Ascending aorta (tissue), 2 donors: ENCODE results near the gene CPNE4. TPM values are rescaled to one million over a fixed set of nuclear protein-coding genes. Genes with fewer than 3 reads are reported as not detected.
A peak's percentile ranks its signal among the peaks of the same experiment; 100 is the strongest.

Source experiments
- DNase-seq, 2 donors: peaks; one replicate each; pipeline ENCODE4 v3.0.0-alpha.2; 2019; ENCODE audit warnings: low spot score in 2 of 2
- H3K27ac ChIP-seq, 2 donors: fragments of 200-600 bp; sonication (generic); one replicate each; pipeline ENCODE4 v1.5.1; 2016 to 2017; ENCODE audit warnings: mild to moderate bottlenecking in 1 of 2
- H3K27me3 ChIP-seq: fragments of 200-600 bp; sonication (generic); one replicate; pipeline ENCODE4 v1.5.1; 2017
- H3K36me3 ChIP-seq, 2 donors: fragments of 200-600 bp; sonication (generic); one replicate each; pipeline ENCODE4 v1.5.1; 2016
- H3K4me1 ChIP-seq, 2 donors: fragments of 200-600 bp; sonication (generic); one replicate each; pipeline ENCODE4 v1.5.1; 2016 to 2017; ENCODE audit warnings: mild to moderate bottlenecking in 1 of 2
- H3K4me3 ChIP-seq, 2 donors: fragments of 200-600 bp; sonication (generic); one replicate each; pipeline ENCODE4 v1.5.1; 2016 to 2017; ENCODE audit warnings: mild to moderate bottlenecking in 1 of 2
- H3K9me3 ChIP-seq, 2 donors: fragments of 200-600 bp; sonication (generic); one replicate each; pipeline ENCODE4 v1.5.1; 2016
- intact Hi-C: fragments of 100-400 bp; cut with DNase I; formaldehyde crosslinking; loops from one replicate; pipeline ENCODE4 v1.15.1; 2023
- total RNA-seq: library from RNA; depleted of rRNA; stranded (reverse); fragments of >200 nt; gene quantifications from one replicate; pipeline ENCODE4 v1.1.0, GENCODE V29; 2016
- TF ChIP-seq, protein P1 (sequence below), 3 experiments: fragments of 200-600 bp in 2 of 3; fragments of 450-650 bp in 1 of 3; sonication (generic) in 2 of 3; IDR thresholded peaks; one replicate each; pipeline ENCODE4 v1.5.1; 2016 to 2019; ENCODE audit warnings: antibody characterized with exemption in 3 of 3, mild to moderate bottlenecking in 1 of 3, moderate library complexity in 1 of 3

The CPNE4 gene
- total RNA-seq, 1 donor from 2014 or later: not detected

DNA sequence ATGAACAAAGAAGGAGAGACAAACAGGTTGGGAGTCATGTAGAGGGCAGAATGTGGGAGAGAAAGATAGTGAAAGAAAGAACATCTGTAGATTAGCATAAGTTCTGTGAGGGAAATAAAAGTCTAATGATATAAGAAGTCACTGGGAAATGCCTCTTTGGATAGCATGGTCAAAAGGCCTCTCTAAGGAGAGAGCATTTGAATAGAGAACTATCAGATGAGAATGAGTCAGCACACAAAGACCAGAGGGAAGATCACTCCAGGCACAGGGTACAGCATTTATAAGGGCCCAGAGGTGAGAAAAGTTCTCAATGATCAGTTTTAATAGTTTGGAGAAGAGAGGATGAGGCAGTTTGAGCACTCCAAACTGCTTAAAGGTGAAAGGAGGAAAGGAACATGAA, 7.9 kb upstream of the CPNE4 start:
- Histone ChIP-seq H3K4me1 (no peaks in the 10 kb centered on the region), H3K36me3 (no peaks in the 10 kb centered on the region), H3K4me3 (no peak overlapping the region), H3K27me3 (no peaks in the 10 kb centered on the region), H3K9me3 (no peaks in the 10 kb centered on the region), H3K27ac (no peak overlapping the region)
- intact Hi-C loops: no loop called here
- TF ChIP-seq, protein P1, sequence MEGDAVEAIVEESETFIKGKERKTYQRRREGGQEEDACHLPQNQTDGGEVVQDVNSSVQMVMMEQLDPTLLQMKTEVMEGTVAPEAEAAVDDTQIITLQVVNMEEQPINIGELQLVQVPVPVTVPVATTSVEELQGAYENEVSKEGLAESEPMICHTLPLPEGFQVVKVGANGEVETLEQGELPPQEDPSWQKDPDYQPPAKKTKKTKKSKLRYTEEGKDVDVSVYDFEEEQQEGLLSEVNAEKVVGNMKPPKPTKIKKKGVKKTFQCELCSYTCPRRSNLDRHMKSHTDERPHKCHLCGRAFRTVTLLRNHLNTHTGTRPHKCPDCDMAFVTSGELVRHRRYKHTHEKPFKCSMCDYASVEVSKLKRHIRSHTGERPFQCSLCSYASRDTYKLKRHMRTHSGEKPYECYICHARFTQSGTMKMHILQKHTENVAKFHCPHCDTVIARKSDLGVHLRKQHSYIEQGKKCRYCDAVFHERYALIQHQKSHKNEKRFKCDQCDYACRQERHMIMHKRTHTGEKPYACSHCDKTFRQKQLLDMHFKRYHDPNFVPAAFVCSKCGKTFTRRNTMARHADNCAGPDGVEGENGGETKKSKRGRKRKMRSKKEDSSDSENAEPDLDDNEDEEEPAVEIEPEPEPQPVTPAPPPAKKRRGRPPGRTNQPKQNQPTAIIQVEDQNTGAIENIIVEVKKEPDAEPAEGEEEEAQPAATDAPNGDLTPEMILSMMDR (IDR thresholded peaks at IDR 0.05): no peak
- no peak for DNase-seq

DNA sequence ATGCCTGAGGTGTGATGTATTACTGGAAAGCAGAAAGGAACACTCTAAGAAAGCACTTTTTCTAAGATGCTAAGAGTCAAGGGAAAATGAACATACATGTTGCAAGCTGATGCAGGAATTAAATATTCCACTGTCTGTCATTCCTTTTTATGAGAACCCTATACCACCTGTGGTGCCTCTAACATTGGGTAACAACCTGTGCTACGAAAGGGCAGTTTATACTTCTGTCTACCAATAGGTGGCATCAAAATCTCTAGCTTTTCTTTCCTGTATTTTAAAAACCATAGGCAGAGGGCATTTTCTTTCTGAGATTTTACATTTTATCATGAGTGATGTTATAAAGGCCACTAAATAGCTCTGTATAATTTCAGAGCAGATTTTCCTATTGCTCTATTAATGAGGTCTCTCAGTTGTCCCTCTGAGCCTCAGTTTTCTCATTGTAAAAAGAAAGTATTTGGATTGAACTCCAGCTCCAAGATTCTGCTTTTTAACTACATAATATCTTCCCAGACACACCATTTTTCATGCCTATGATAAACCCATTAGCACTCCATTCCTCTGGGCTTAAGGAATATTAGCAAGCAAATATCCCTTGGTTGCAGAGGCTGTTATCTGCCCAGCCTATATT, 3.5 kb upstream of the CPNE4 start:
- TF ChIP-seq, protein P1 (IDR thresholded peaks at IDR 0.05): peak in 2 of 3 experiments; percentile 14 to 40
- Histone ChIP-seq H3K4me3 (no peak overlapping the region), H3K4me1 (peaks cover 0 to 6% of the 10 kb centered on the region in 2 donors), H3K9me3 (no peaks in the 10 kb centered on the region), H3K27ac (no peak overlapping the region), H3K36me3 (no peaks in the 10 kb centered on the region), H3K27me3 (no peaks in the 10 kb centered on the region)
- intact Hi-C loops: loop anchor here (1.0 kb wide), 1 partner anchor 142 kb away; no protein-coding TSS in a partner anchor
- no peak for DNase-seq

DNA sequence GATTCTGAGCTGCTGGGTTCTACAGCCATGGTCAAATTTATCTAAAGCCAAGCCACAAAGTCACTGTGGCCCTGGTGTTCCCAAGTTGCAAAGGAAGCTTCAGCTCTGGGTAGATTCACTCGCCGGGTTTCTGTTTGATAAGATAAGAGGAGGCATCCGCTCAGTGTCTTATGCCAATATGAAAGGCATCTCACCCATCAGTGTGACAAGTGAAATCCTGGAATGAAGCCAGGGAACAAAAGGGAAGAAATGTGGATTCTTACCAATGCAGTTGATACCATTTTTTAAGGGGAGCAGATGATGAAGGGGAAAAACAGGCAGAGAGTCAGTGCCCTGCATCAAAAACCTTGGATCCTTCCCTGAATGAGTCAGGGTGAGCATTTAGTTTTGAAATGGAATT, 2.8 kb upstream of the CPNE4 start:
- no peak overlapping the region for H3K27ac ChIP-seq
- H3K4me1 ChIP-seq: peaks cover 0 to 6% of the 10 kb centered on the region in 2 donors
- intact Hi-C loops: no loop called here
- no peak for DNase-seq
- no peaks in the 10 kb centered on the region for H3K9me3 ChIP-seq
- TF ChIP-seq, protein P1 (IDR thresholded peaks at IDR 0.05): no peak
- no peaks in the 10 kb centered on the region for H3K27me3 ChIP-seq
- H3K4me3 ChIP-seq: no peak overlapping the region
- no peaks in the 10 kb centered on the region for H3K36me3 ChIP-seq

DNA sequence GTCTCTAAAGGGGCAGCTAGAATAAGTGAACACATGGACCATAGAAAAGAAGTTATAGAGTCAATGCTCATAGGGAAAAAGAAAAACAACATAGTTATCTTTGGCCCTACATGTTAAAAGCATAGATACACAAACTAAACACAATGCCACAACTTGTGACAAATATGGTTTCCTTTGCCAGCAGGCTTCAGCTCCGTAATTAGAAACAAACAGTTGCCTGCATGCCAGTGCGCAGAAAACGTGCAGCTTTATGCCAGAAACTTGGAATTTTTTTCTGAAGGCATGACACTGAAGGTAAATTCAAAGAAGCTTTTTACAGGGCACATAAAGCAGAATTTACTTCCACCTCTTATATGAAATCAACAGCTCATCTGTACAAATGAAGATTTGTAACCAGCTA, 2.2 kb upstream of the CPNE4 start:
- H3K27me3 ChIP-seq: no peaks in the 10 kb centered on the region
- no peaks in the 10 kb centered on the region for H3K36me3 ChIP-seq
- H3K4me3 ChIP-seq: no peak overlapping the region
- TF ChIP-seq, protein P1 (IDR thresholded peaks at IDR 0.05): no peak
- intact Hi-C loops: no loop called here
- peaks cover 0 to 6% of the 10 kb centered on the region in 2 donors for H3K4me1 ChIP-seq
- no peaks in the 10 kb centered on the region for H3K9me3 ChIP-seq
- no peak overlapping the region for H3K27ac ChIP-seq
- DNase-seq: no peak

DNA sequence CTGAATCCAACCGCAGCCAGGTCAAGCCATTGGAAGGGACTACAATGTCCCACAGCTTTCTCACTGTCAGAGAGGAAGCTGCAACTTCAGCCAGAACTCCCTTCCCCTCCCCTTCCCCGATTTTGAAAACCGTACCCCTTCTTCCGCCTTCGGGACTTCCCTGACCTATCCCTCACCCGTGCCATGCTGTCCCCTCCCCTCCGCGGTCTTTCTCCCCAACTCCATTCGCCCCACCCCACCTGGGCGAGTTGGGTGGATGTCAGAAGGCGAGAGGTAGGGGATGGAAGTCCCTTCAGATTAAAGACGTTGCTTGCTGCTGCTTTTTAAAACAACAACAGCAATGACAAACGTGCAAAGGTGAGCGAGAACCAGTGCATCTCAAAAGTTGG, 723 bp downstream of the CPNE4 start:
- intact Hi-C loops: no loop called here

More for the DNA sequence above, 723 bp downstream of the CPNE4 start:
- Histone ChIP-seq H3K9me3 (no peaks in the 10 kb centered on the region), H3K4me1 (peaks cover 0 to 6% of the 10 kb centered on the region in 2 donors), H3K4me3 (peak overlapping the region; percentile 40 to 69), H3K36me3 (no peaks in the 10 kb centered on the region), H3K27me3 (no peaks in the 10 kb centered on the region), H3K27ac (no peak overlapping the region)
- DNase-seq: no peak
- TF ChIP-seq, protein P1 (IDR thresholded peaks at IDR 0.05): no peak
